ENCODE measurements around the gene OR4K1. TPM values are rescaled to one million over a fixed set of nuclear protein-coding genes. Genes with fewer than 3 reads are reported as not detected.
A peak's percentile ranks its signal among the peaks of the same experiment; 100 is the strongest.

The OR4K1 gene
- total RNA-seq, 1 experiment from 2014 or later: not detected

DNA sequence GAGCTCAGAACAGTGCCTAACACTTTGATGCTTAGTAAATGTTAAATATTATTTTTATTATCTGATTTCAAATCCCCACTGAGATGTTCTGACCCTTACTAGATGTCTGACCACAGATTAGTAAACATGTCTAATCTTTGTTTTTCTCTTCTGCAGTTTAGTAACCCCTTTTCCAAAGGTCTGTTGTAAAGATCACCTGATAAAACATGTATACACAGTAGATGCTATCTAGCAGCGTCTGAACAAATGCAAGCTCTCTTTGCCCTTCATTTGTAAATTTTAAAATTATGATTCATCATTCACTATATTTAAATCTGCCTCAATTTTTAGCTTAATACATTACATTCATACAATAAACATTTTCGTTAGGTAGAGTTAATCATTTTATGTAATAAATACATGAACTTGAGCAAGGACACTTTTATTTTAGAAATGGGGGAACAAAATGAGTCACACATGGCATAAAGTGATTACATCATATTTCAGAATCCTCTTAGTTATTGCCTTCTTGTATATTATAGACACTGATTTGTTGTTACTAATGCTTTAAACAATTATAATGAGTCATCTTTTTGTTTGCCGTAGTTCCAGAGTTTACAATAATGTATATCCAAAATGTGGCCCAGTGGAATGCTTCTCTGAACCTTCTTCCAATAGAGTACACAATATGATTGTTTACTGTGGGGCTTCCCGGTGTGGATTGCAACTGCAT lies 12.0 kb upstream of the OR4K1 start:
- H3K27ac Mint-ChIP-seq (ENCODE audit: low read depth, unreplicated experiment): no peak overlapping the region
- intact Hi-C loops (cut with micrococcal nuclease): no loop called here
- no peaks in the 10 kb centered on the region for H3K4me1 Mint-ChIP-seq (ENCODE audit: insufficient read depth, unreplicated experiment)
- no peaks in the 10 kb centered on the region for H3K27me3 Mint-ChIP-seq (ENCODE audit: insufficient read depth, unreplicated experiment)
- H3K9me3 Mint-ChIP-seq (ENCODE audit: unreplicated experiment): no peaks in the 10 kb centered on the region
- H3K36me3 Mint-ChIP-seq (ENCODE audit: insufficient read depth, unreplicated experiment): no peaks in the 10 kb centered on the region
- no peak for DNase-seq (ENCODE audit: unreplicated experiment)
- TF ChIP-seq, protein P1, sequence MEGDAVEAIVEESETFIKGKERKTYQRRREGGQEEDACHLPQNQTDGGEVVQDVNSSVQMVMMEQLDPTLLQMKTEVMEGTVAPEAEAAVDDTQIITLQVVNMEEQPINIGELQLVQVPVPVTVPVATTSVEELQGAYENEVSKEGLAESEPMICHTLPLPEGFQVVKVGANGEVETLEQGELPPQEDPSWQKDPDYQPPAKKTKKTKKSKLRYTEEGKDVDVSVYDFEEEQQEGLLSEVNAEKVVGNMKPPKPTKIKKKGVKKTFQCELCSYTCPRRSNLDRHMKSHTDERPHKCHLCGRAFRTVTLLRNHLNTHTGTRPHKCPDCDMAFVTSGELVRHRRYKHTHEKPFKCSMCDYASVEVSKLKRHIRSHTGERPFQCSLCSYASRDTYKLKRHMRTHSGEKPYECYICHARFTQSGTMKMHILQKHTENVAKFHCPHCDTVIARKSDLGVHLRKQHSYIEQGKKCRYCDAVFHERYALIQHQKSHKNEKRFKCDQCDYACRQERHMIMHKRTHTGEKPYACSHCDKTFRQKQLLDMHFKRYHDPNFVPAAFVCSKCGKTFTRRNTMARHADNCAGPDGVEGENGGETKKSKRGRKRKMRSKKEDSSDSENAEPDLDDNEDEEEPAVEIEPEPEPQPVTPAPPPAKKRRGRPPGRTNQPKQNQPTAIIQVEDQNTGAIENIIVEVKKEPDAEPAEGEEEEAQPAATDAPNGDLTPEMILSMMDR (IDR thresholded peaks at IDR 0.05; ENCODE audit: unreplicated experiment): no peak
- no peak overlapping the region for H3K4me3 Mint-ChIP-seq (ENCODE audit: unreplicated experiment)
- POLR2A ChIA-PET: no interaction called here
- CTCF ChIA-PET: no interaction called here
- no TSS peak for BruUV-seq (replicated peaks)

DNA sequence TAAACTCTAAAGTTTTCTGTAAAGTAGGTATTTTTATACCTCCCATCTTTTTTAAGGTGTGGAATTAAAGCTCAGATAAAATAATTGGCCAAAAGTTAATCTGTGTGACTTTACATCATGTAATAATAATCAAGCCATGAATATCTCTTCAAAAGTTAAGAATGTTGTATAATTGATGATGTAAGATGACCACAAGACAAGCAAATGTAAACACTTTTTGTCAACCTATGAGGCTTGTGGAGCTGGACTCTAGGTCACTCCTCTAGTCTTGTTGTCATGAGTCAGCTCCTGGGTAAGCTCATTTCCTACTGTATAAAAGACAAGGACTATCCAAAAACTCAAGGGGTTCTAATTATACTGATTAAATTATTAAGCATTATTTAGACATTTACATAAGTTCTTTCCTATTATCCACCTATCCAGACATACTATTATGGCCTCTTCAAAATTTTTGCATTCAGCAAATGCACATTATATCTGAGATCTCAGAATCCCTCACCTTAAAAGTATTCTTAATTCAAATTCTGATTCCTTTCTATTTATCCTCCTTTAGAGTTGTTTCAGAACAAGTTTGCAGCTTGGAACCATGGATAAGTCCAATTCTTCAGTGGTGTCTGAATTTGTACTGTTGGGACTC lies 10.6 kb upstream of the OR4K1 start, which contains the start of gene OR4K5:
OR4K5 (plus strand) TSS at position 587 of the 637 bp plus-strand sequence; CDS start at position 587, 0 bp downstream.
- peak; percentile 3 for DNase-seq (ENCODE audit: unreplicated experiment)
- Mint-ChIP-seq H3K4me3 (ENCODE audit: unreplicated experiment) (no peak within 1 kb of the TSS), H3K27ac (ENCODE audit: low read depth, unreplicated experiment) (no peak within 1 kb of the TSS), H3K4me1 (ENCODE audit: insufficient read depth, unreplicated experiment) (no peaks in the 10 kb centered on the region), H3K36me3 (ENCODE audit: insufficient read depth, unreplicated experiment) (no peaks in the 10 kb centered on the region), H3K9me3 (ENCODE audit: unreplicated experiment) (no peaks in the 10 kb centered on the region), H3K27me3 (ENCODE audit: insufficient read depth, unreplicated experiment) (no peaks in the 10 kb centered on the region)
- ChIA-PET POLR2A (no interaction called here), CTCF (no interaction called here)
- intact Hi-C loops (cut with micrococcal nuclease): no loop called here
- no TSS peak for BruUV-seq (replicated peaks)
- TF ChIP-seq, protein P1 (IDR thresholded peaks at IDR 0.05; ENCODE audit: unreplicated experiment): no peak

DNA sequence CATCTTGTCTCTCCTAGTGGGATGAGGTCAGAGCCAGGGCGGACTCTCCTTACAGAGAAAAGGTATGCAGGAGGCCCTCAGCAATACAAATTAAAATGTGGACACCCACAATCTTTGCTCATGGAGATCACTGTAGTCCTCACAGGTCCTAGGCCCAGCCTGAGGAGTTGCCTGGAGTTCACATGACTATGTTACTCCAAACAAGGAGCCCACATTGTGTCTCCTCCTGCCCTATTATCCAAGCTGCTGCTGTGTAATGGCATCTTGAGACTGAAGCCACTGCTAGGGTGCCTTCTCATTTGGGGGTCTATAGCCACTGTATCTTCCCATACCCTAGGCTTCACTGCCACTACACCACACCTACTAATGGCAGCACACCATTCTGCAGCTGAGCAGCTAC lies 11.0 kb downstream of the OR4K1 start:
- no peaks in the 10 kb centered on the region for H3K4me1 Mint-ChIP-seq (ENCODE audit: insufficient read depth, unreplicated experiment)
- no peak for DNase-seq (ENCODE audit: unreplicated experiment)
- H3K36me3 Mint-ChIP-seq (ENCODE audit: insufficient read depth, unreplicated experiment): no peaks in the 10 kb centered on the region
- intact Hi-C loops (cut with micrococcal nuclease): no loop called here
- no peaks in the 10 kb centered on the region for H3K9me3 Mint-ChIP-seq (ENCODE audit: unreplicated experiment)
- BruUV-seq (replicated peaks): no TSS peak
- peaks cover 1% of the 10 kb centered on the region for H3K27me3 Mint-ChIP-seq (ENCODE audit: insufficient read depth, unreplicated experiment)
- H3K4me3 Mint-ChIP-seq (ENCODE audit: unreplicated experiment): no peak overlapping the region
- H3K27ac Mint-ChIP-seq (ENCODE audit: low read depth, unreplicated experiment): no peak overlapping the region
- POLR2A ChIA-PET: no interaction called here
- CTCF ChIA-PET: interaction anchor here (0.6 kb wide), 1 partner anchor 1771 kb away, joined by 3 read pairs; no protein-coding TSS in a partner anchor
- TF ChIP-seq, protein P1 (IDR thresholded peaks at IDR 0.05; ENCODE audit: unreplicated experiment): no peak

DNA sequence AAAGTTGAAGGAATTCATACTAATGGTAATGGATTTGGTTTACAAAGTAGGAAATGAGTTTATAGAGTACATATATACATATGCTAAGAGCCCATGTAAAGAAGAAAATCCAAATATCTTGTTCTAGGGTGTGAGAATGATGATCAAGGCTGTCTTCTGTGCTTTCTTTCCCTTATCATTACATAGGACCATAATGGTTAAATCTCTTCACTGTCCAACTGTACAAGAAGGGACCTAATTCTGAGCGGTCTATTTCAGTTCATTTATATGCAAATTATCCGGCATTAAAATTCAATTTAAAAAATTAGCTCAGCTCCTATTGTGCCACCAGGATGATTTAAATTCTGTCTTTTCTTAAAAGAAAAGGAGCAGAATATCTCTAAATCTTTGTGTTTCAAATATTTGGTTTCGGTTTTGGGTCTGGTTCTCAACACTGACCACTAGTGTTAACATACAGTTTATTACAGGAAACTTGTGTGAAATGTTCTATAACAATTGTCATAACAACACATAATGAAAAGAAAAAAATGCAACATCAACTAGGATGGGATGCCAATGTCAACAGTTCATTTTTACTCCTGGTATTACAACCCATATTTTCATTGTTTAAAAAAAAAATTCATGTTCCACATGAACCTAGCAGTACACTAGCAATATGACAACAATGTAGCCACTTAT lies 16.8 kb downstream of the OR4K1 start:
- CTCF ChIA-PET: interaction anchor here (0.6 kb wide), 1 partner anchor 734 kb away, joined by 3 read pairs; no protein-coding TSS in a partner anchor
- no peak for DNase-seq (ENCODE audit: unreplicated experiment)

More for the DNA sequence above, 16.8 kb downstream of the OR4K1 start:
- POLR2A ChIA-PET: no interaction called here
- Mint-ChIP-seq H3K36me3 (ENCODE audit: insufficient read depth, unreplicated experiment) (no peaks in the 10 kb centered on the region), H3K4me3 (ENCODE audit: unreplicated experiment) (no peak overlapping the region), H3K9me3 (ENCODE audit: unreplicated experiment) (no peaks in the 10 kb centered on the region), H3K27ac (ENCODE audit: low read depth, unreplicated experiment) (no peak overlapping the region), H3K4me1 (ENCODE audit: insufficient read depth, unreplicated experiment) (no peaks in the 10 kb centered on the region), H3K27me3 (ENCODE audit: insufficient read depth, unreplicated experiment) (no peaks in the 10 kb centered on the region)
- TF ChIP-seq, protein P1 (IDR thresholded peaks at IDR 0.05; ENCODE audit: unreplicated experiment): no peak
- intact Hi-C loops (cut with micrococcal nuclease): no loop called here
- BruUV-seq (replicated peaks): no TSS peak
